ENCODE data around the gene ZNF385C. TPM values are rescaled to one million over a fixed set of nuclear protein-coding genes. Genes with fewer than 3 reads are reported as not detected.

Gene ZNF385C
- total RNA-seq, 1 experiment from 2014 or later: 4.0 TPM

DNA sequence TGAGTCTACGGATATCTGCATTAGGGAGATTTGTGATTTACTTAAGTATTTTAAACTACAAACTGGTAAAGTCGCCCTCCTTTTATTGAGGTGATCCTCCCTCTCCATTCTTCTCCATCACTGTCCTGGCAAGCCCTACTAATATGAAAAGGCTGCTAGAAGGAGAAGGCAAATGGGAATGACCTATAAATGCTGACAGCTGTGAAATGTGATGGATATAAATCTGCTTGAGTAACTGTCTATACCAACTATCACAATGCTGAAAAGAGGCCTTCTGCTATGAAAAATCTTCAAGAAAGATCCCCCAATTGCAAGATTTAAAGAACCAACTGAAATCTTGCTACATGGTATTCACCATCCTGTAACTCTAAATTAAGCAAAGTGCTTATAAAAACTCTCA lies 96.5 kb downstream of the ZNF385C start:
- no peak for DNase-seq
- intact Hi-C loops (cut with micrococcal nuclease; ENCODE audit: unreplicated experiment): no loop called here
- peak overlapping the region; percentile 70 for H3K4me3 Mint-ChIP-seq (ENCODE audit: low read depth, unreplicated experiment)
- peaks cover 56% of the 10 kb centered on the region for H3K4me1 Mint-ChIP-seq (ENCODE audit: low read depth, unreplicated experiment)
- no peaks in the 10 kb centered on the region for H3K9me3 Mint-ChIP-seq (ENCODE audit: low read depth, unreplicated experiment)
- H3K36me3 Mint-ChIP-seq (ENCODE audit: insufficient read depth, unreplicated experiment): peaks cover 58% of the 10 kb centered on the region
- H3K27ac Mint-ChIP-seq (ENCODE audit: unreplicated experiment): peak overlapping the region; percentile 88
- CTCF ChIA-PET: interaction anchor here (1.5 to 5.8 kb wide), 2 partner anchors 12 to 15 kb away, joined by 3 to 38 read pairs; partner anchors contain the start of gene DNAJC7
- TF ChIP-seq, protein P1, sequence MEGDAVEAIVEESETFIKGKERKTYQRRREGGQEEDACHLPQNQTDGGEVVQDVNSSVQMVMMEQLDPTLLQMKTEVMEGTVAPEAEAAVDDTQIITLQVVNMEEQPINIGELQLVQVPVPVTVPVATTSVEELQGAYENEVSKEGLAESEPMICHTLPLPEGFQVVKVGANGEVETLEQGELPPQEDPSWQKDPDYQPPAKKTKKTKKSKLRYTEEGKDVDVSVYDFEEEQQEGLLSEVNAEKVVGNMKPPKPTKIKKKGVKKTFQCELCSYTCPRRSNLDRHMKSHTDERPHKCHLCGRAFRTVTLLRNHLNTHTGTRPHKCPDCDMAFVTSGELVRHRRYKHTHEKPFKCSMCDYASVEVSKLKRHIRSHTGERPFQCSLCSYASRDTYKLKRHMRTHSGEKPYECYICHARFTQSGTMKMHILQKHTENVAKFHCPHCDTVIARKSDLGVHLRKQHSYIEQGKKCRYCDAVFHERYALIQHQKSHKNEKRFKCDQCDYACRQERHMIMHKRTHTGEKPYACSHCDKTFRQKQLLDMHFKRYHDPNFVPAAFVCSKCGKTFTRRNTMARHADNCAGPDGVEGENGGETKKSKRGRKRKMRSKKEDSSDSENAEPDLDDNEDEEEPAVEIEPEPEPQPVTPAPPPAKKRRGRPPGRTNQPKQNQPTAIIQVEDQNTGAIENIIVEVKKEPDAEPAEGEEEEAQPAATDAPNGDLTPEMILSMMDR (IDR thresholded peaks at IDR 0.05; ENCODE audit: unreplicated experiment): no peak
- H3K27me3 Mint-ChIP-seq (ENCODE audit: unreplicated experiment): no peaks in the 10 kb centered on the region
- BruUV-seq (replicated peaks): no TSS peak

DNA sequence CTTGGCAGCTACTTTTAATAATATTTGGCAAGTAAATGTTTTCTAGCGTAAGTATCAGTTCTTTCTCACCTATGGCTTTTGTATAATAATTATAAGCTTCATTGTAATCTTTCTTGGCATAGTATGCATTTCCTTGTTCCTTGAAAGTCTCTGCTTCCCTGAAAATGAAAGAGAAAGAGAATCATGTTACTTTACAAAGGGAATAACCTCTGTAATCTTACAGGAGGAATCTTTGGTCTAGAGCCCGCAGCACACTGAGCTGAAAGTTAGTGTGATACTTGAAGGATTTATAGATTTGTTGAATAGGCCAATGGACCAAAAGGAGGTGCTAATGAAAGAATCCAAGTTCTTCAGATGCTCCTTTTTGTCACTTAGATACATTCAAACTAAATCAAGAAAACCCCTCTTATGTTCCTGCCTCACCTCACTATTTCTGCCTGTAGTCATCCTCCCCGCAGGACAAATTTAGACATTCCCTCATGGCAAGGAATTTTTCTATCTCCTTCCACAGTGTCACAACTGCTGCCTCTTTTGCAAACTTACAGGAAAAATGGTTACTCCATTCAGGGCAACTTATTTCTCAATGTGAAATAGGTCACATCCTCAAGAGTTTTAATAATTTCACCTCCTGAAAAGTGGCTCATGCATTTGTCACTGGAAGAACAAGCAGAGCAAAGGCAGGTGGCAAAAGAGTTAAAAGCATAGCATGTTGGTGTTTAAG lies 97.7 kb downstream of the ZNF385C start:
- H3K36me3 Mint-ChIP-seq (ENCODE audit: insufficient read depth, unreplicated experiment): peaks cover 69% of the 10 kb centered on the region
- peaks cover 55% of the 10 kb centered on the region for H3K4me1 Mint-ChIP-seq (ENCODE audit: low read depth, unreplicated experiment)
- H3K27ac Mint-ChIP-seq (ENCODE audit: unreplicated experiment): peak overlapping the region; percentile 29
- TF ChIP-seq, protein P1 (IDR thresholded peaks at IDR 0.05; ENCODE audit: unreplicated experiment): no peak
- H3K9me3 Mint-ChIP-seq (ENCODE audit: low read depth, unreplicated experiment): no peaks in the 10 kb centered on the region
- no TSS peak for BruUV-seq (replicated peaks)
- CTCF ChIA-PET: interaction anchor here (0.7 to 5.8 kb wide), 4 partner anchors 9 to 19 kb away, joined by 3 to 38 read pairs (median 4); partner anchors contain the start of genes DNAJC7 and NKIRAS2
- H3K27me3 Mint-ChIP-seq (ENCODE audit: unreplicated experiment): no peaks in the 10 kb centered on the region
- DNase-seq: no peak
- intact Hi-C loops (cut with micrococcal nuclease; ENCODE audit: unreplicated experiment): no loop called here
- H3K4me3 Mint-ChIP-seq (ENCODE audit: low read depth, unreplicated experiment): peak overlapping the region; percentile 1

DNA sequence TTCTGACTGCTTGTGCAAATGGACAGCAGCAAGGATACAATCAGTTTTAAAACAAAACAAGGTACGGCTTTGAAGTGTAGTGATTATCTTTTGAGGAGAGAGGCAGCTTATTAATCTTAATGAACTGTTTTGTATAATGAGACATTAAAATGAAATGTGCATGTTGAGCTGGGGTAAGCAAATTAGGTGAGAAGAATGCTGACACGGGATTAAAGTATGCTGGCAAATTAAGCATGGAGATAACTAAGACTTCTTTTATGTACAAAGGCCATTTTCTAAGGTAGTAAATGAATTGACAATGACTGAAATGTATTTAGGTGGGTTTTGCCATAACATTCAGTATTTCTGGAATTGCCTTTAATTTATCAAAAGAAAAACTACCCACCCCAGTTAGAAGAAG lies 99.8 kb downstream of the ZNF385C start:
- H3K4me3 Mint-ChIP-seq (ENCODE audit: low read depth, unreplicated experiment): no peak overlapping the region
- BruUV-seq (replicated peaks): no TSS peak
- peak overlapping the region; percentile 35 for H3K27ac Mint-ChIP-seq (ENCODE audit: unreplicated experiment)
- H3K4me1 Mint-ChIP-seq (ENCODE audit: low read depth, unreplicated experiment): peaks cover 35% of the 10 kb centered on the region
- intact Hi-C loops (cut with micrococcal nuclease; ENCODE audit: unreplicated experiment): no loop called here
- H3K9me3 Mint-ChIP-seq (ENCODE audit: low read depth, unreplicated experiment): no peaks in the 10 kb centered on the region
- no peak for DNase-seq
- no peaks in the 10 kb centered on the region for H3K27me3 Mint-ChIP-seq (ENCODE audit: unreplicated experiment)
- TF ChIP-seq, protein P1 (IDR thresholded peaks at IDR 0.05; ENCODE audit: unreplicated experiment): no peak
- H3K36me3 Mint-ChIP-seq (ENCODE audit: insufficient read depth, unreplicated experiment): peaks cover 88% of the 10 kb centered on the region
- CTCF ChIA-PET: interaction anchor here (0.6 kb wide), 2 partner anchors 40 to 335 kb away, joined by 3 to 4 read pairs; no protein-coding TSS in a partner anchor

DNA sequence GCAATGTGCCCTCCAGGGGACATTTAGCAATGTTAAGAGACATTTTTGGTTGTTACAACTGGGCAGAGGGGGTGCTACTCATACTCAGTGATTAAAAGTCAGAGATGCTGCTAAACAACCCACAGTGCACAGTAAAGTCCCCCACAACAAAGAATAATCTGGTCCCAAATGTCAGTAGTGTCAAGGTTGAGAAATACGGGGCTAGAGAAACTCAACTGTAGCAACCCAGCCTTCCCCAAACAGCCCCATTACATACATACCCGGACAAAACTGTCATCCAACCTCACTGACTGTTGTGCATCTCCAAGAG lies 101.5 kb downstream of the ZNF385C start:
- H3K4me3 Mint-ChIP-seq (ENCODE audit: low read depth, unreplicated experiment): no peak overlapping the region
- intact Hi-C loops (cut with micrococcal nuclease; ENCODE audit: unreplicated experiment): no loop called here
- H3K27ac Mint-ChIP-seq (ENCODE audit: unreplicated experiment): no peak overlapping the region
- no peaks in the 10 kb centered on the region for H3K27me3 Mint-ChIP-seq (ENCODE audit: unreplicated experiment)
- H3K36me3 Mint-ChIP-seq (ENCODE audit: insufficient read depth, unreplicated experiment): peaks cover 93% of the 10 kb centered on the region
- DNase-seq: no peak
- BruUV-seq (replicated peaks): no TSS peak
- CTCF ChIA-PET: interaction anchor here (0.5 kb wide), 1 partner anchor 161 kb away, joined by 3 read pairs; no protein-coding TSS in a partner anchor
- peaks cover 18% of the 10 kb centered on the region for H3K4me1 Mint-ChIP-seq (ENCODE audit: low read depth, unreplicated experiment)
- H3K9me3 Mint-ChIP-seq (ENCODE audit: low read depth, unreplicated experiment): no peaks in the 10 kb centered on the region
- TF ChIP-seq, protein P1 (IDR thresholded peaks at IDR 0.05; ENCODE audit: unreplicated experiment): no peak
